Thoracic aorta (tissue), 2 donors: ENCODE measurements around the gene PCDH1. TPM values are rescaled to one million over a fixed set of nuclear protein-coding genes. Genes with fewer than 3 reads are reported as not detected.

ENCODE experiments used
- ATAC-seq: fragments of 150-250 bp; one replicate; pipeline ENCODE4 v1.8.0; 2017; ENCODE audit warnings: low read depth; ENCODE audit not compliant: insufficient number of reproducible peaks, low FRiP score
- DNase-seq: peaks from one replicate; pipeline ENCODE4 v3.0.0-alpha.2; 2020; ENCODE audit warnings: low spot score
- H3K27ac ChIP-seq, 2 donors: fragments of 200-600 bp; sonication (generic); 1 replicate in 1 of 2; 2 replicates in 1 of 2; pipeline ENCODE4 v1.5.1; 2016; ENCODE audit warnings: mild to moderate bottlenecking in 2 of 2, moderate library complexity in 2 of 2
- H3K27me3 ChIP-seq: fragments of 200-600 bp; sonication (generic); replicated peaks from 2 replicates; pipeline ENCODE4 v1.6.0; 2016; ENCODE audit warnings: mild to moderate bottlenecking; ENCODE audit not compliant: insufficient read depth
- H3K36me3 ChIP-seq: fragments of 200-600 bp; sonication (generic); one replicate; pipeline ENCODE4 v1.5.1; 2016
- H3K4me1 ChIP-seq, 2 donors: fragments of 200-600 bp; sonication (generic); 1 replicate in 1 of 2; 2 replicates in 1 of 2; pipeline versions ENCODE4 v1.5.1 to v1.6.0; 2016; ENCODE audit warnings: low read depth in 2 of 2, mild to moderate bottlenecking in 1 of 2; ENCODE audit not compliant: control insufficient read depth in 1 of 2
- H3K4me3 ChIP-seq: fragments of 200-600 bp; sonication (generic); 2 replicates; pipeline ENCODE4 v1.5.1; 2016; ENCODE audit warnings: mild to moderate bottlenecking
- H3K9me3 ChIP-seq: fragments of 200-600 bp; sonication (generic); 2 replicates; pipeline ENCODE4 v1.5.1; 2016
- total RNA-seq, 2 donors: library from RNA; depleted of rRNA; stranded (reverse); fragments of >200 nt; gene quantifications; one replicate each; pipeline versions ENCODE4 v1.1.0 to v1.2.3, GENCODE V29; 2016
- TF ChIP-seq, protein P1 (sequence below): fragments of 200-600 bp; sonication (generic); IDR thresholded peaks from one replicate; pipeline ENCODE4 v1.5.1; 2019; ENCODE audit warnings: antibody characterized with exemption

Gene PCDH1
- total RNA-seq, 2 donors from 2014 or later: 24.6 to 43.4 TPM

- Histone ChIP-seq H3K9me3 (no peaks in the 10 kb centered on the region), H3K4me3 (no peak overlapping the region), H3K36me3 (no peaks in the 10 kb centered on the region), H3K4me1 (peaks cover 2 to 6% of the 10 kb centered on the region in 2 donors), H3K27ac (no peak overlapping the region), H3K27me3 (no peaks in the 10 kb centered on the region)
- no peak for ATAC-seq
- TF ChIP-seq, protein P1, sequence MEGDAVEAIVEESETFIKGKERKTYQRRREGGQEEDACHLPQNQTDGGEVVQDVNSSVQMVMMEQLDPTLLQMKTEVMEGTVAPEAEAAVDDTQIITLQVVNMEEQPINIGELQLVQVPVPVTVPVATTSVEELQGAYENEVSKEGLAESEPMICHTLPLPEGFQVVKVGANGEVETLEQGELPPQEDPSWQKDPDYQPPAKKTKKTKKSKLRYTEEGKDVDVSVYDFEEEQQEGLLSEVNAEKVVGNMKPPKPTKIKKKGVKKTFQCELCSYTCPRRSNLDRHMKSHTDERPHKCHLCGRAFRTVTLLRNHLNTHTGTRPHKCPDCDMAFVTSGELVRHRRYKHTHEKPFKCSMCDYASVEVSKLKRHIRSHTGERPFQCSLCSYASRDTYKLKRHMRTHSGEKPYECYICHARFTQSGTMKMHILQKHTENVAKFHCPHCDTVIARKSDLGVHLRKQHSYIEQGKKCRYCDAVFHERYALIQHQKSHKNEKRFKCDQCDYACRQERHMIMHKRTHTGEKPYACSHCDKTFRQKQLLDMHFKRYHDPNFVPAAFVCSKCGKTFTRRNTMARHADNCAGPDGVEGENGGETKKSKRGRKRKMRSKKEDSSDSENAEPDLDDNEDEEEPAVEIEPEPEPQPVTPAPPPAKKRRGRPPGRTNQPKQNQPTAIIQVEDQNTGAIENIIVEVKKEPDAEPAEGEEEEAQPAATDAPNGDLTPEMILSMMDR: no peak
- no peak for DNase-seq
Observed at GRCh38 chr5:141807732-141808131, 70.5 kb downstream of the PCDH1 start.

- no peak for DNase-seq
- no peak overlapping the region for H3K27ac ChIP-seq
- no peak overlapping the region for H3K4me3 ChIP-seq
- no peaks in the 10 kb centered on the region for H3K9me3 ChIP-seq
- H3K36me3 ChIP-seq: no peaks in the 10 kb centered on the region
- no peaks in the 10 kb centered on the region for H3K27me3 ChIP-seq
- H3K4me1 ChIP-seq: peaks cover 2 to 6% of the 10 kb centered on the region in 2 donors
- ATAC-seq: no peak
- TF ChIP-seq, protein P1: no peak
Observed at GRCh38 chr5:141807329-141807728, 70.9 kb downstream of the PCDH1 start.

GRCh38 chr5:141806626-141807025, 71.6 kb downstream of the PCDH1 start:
- H3K36me3 ChIP-seq: no peaks in the 10 kb centered on the region
- DNase-seq (no peak), ATAC-seq (no peak)
- TF ChIP-seq, protein P1: no peak
- H3K4me3 ChIP-seq: no peak overlapping the region
- no peak overlapping the region for H3K27ac ChIP-seq
- peaks cover 2% of the 10 kb centered on the region in 2 donors for H3K4me1 ChIP-seq
- H3K9me3 ChIP-seq: no peaks in the 10 kb centered on the region
- no peaks in the 10 kb centered on the region for H3K27me3 ChIP-seq

- TF ChIP-seq, protein P1: no peak
- Histone ChIP-seq H3K4me1 (no peaks in the 10 kb centered on the region), H3K27me3 (no peaks in the 10 kb centered on the region), H3K36me3 (no peaks in the 10 kb centered on the region), H3K27ac (no peak overlapping the region), H3K4me3 (no peak overlapping the region), H3K9me3 (no peaks in the 10 kb centered on the region)
- DNase-seq (no peak), ATAC-seq (no peak)
Observed at GRCh38 chr5:141805874-141806595, 72.2 kb downstream of the PCDH1 start.

DNA sequence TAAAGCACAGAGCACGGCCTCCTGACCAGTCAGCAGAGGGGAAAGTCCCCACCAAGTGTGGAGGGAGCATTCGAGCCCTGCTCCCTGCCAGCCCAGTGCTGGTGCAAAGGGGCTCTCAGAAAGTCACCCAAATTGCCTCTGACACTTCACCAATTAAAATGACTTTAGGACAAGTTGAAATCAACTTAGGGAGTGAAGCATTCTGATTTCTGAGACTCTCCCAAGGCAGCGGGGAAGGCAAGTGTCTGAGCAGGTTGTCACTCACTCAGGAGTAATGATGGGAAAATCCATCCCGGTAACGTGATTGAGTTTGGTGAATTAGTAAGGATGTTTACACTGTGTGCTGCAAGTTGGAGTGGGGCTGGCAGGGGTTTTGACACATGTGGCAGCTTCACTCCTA, 73.7 kb downstream of the PCDH1 start:
- H3K4me3 ChIP-seq: no peak overlapping the region
- H3K9me3 ChIP-seq: no peaks in the 10 kb centered on the region
- H3K36me3 ChIP-seq: no peaks in the 10 kb centered on the region
- no peaks in the 10 kb centered on the region for H3K4me1 ChIP-seq
- no peak for ATAC-seq
- no peak overlapping the region for H3K27ac ChIP-seq
- no peaks in the 10 kb centered on the region for H3K27me3 ChIP-seq
- TF ChIP-seq, protein P1: no peak
- DNase-seq: no peak

Other genes with a start within 250 kb of the PCDH1 start
- 10 to 100 TPM; 53.5 to 56.2 TPM for gene HDAC3, start 241.6 kb downstream of the PCDH1 start, total RNA-seq
- gene RELL2, start 241.4 kb downstream of the PCDH1 start, total RNA-seq: 1 to 10 TPM; 1.6 to 3.2 TPM
- 10 to 100 TPM; 42.6 to 47.0 TPM for gene FCHSD1, start 227.0 kb downstream of the PCDH1 start, total RNA-seq
- 10 to 100 TPM; 15.0 to 16.2 TPM for gene ARAP3, start 196.2 kb downstream of the PCDH1 start, total RNA-seq
- gene DELE1, start 45.5 kb upstream of the PCDH1 start, total RNA-seq: 100 to 1,000 TPM in 1 of 2 donors, 10 to 100 TPM in 1; 82.5 to 108 TPM
- 1 to 10 TPM; 5.1 to 5.2 TPM for gene PCDH12, start 79.8 kb upstream of the PCDH1 start, total RNA-seq
- 10 to 100 TPM; 63.4 to 93.3 TPM for gene RNF14, start 90.7 kb upstream of the PCDH1 start, total RNA-seq
- gene GNPDA1, start 134.6 kb upstream of the PCDH1 start, total RNA-seq: 10 to 100 TPM; 15.8 to 26.5 TPM
- 100 to 1,000 TPM; 102 to 134 TPM for gene NDFIP1, start 230.4 kb upstream of the PCDH1 start, total RNA-seq